Panc1 (cell line): Measurements from ENCODE around the gene MAP2K3. TPM values are rescaled to one million over a fixed set of nuclear protein-coding genes. Genes with fewer than 3 reads are reported as not detected.
"Not testable (repeated sequence)": the region's sequence is repeated elsewhere in the genome, so short reads cannot be mapped to it uniquely, and the experiment has no call there.

Experiments used
- ATAC-seq: fragments of 200-7000 bp; cut with Tn5 transposase; 2 replicates; pipeline ENCODE4 v1.9.1; 2020; ENCODE audit warnings: mild to moderate bottlenecking, moderate library complexity
- BruUV-seq: library from RNA; stranded (reverse); fragments of 400-500 nt; replicated peaks from 2 replicates; lab custom pipeline; 2021; lab: Mats Ljungman, UMichigan
- CTCF ChIA-PET: fragments of 300-600 bp; sonication (Branson Sonifier 250); formaldehyde crosslinking; loops from one replicate; lab custom pipeline; 2022; ENCODE audit warnings: antibody characterized with exemption; lab: Charles Lee
- POLR2A ChIA-PET: fragments of 300-600 bp; sonication (Branson Sonifier 250); formaldehyde crosslinking; loops from one replicate; lab custom pipeline; 2022; ENCODE audit warnings: antibody characterized with exemption; lab: Charles Lee
- DNase-seq: peaks from one replicate; pipeline ENCODE4 v3.0.0-alpha.2; 2010; ENCODE audit warnings: low read depth, low spot score
- H3K27ac ChIP-seq: 2 replicates; pipeline ENCODE4 v1.5.1; 2011; ENCODE audit warnings: mild to moderate bottlenecking, low read length, inconsistent platforms
- H3K27me3 ChIP-seq: fragments of 200-500 bp; sonication (Bioruptor generic); 2 replicates; pipeline ENCODE4 v1.6.0; 2014; ENCODE audit warnings: low read length, inconsistent platforms; ENCODE audit not compliant: control insufficient read depth, insufficient read depth
- H3K36me3 ChIP-seq: fragments of 200-500 bp; sonication (Bioruptor generic); 2 replicates; pipeline ENCODE4 v1.5.1; 2014; ENCODE audit warnings: inconsistent platforms, mild to moderate bottlenecking, low read length, moderate library complexity; ENCODE audit not compliant: control insufficient read depth, insufficient read depth
- H3K4me1 ChIP-seq: 2 replicates; pipeline ENCODE4 v1.5.1; 2011; ENCODE audit warnings: inconsistent platforms, mild to moderate bottlenecking, low read length, moderate library complexity; ENCODE audit not compliant: control insufficient read depth, insufficient read depth
- H3K4me3 ChIP-seq, 2 experiments: 2 replicates each; pipeline ENCODE4 v1.5.1; 2011 to 2012; ENCODE audit warnings: low read depth in 2 of 2, low read length in 2 of 2, mild to moderate bottlenecking in 2 of 2, inconsistent platforms in 1 of 2, moderate library complexity in 1 of 2
- H3K9me3 ChIP-seq: fragments of 200-500 bp; sonication (Bioruptor generic); 2 replicates; pipeline ENCODE4 v1.5.1; 2014; ENCODE audit warnings: low read depth, mild to moderate bottlenecking, inconsistent platforms, low read length, moderate library complexity; ENCODE audit not compliant: control insufficient read depth, insufficient read depth
- POLR2AphosphoS5 ChIP-seq: IDR thresholded peaks from 2 replicates; pipeline ENCODE4 v1.6.1; 2012; ENCODE audit warnings: mild to moderate bottlenecking, low read depth, low read length, moderate library complexity
- SIN3A ChIP-seq: IDR thresholded peaks from 2 replicates; pipeline ENCODE4 v1.6.1; 2012; ENCODE audit warnings: low read depth, mild to moderate bottlenecking, low read length, moderate library complexity, borderline replicate concordance; ENCODE audit not compliant: insufficient read depth
- TCF7L2 ChIP-seq: IDR thresholded peaks from 2 replicates; pipeline ENCODE4 v1.6.1; 2011; ENCODE audit warnings: mild to moderate bottlenecking, low read depth, low read length, inconsistent platforms
- in situ Hi-C: cut with HindIII; loops from 2 replicates; pipeline ENCODE4 v1.10.0; 2016; ENCODE audit warnings: low sequenced_read_pairs, low pct_unique_long_range_greater_than_20kb
- intact Hi-C: fragments of 100-400 bp; cut with micrococcal nuclease; formaldehyde crosslinking; loops from one replicate; pipeline ENCODE4 v1.10.0; 2022; ENCODE audit not compliant: unreplicated experiment
- total RNA-seq: library from RNA; stranded (reverse); gene quantifications from one replicate; pipeline ENCODE4 v1.2.1, GENCODE V29; 2021; ENCODE audit not compliant: unreplicated experiment
- TF ChIP-seq, protein P1 (sequence below): fragments of 450-650 bp; IDR thresholded peaks from 2 replicates; pipeline ENCODE4 v1.5.1; 2017; ENCODE audit warnings: mild to moderate bottlenecking
- TF ChIP-seq, protein P2 (sequence below), 2 experiments: IDR thresholded peaks; 2 replicates each; pipeline ENCODE4 v1.6.1; 2011 to 2012; ENCODE audit warnings: low read depth in 2 of 2, control low read depth in 1 of 2, low read length in 1 of 2, mild to moderate bottlenecking in 1 of 2, moderate library complexity in 1 of 2; ENCODE audit not compliant: insufficient read depth in 1 of 2

MAP2K3 gene
- total RNA-seq, 1 experiment from 2014 or later: 44.4 TPM

GRCh38 chr17:21308931-21309381, 24.4 kb downstream of the MAP2K3 start:
- DNase-seq, H3K4me3 ChIP-seq, H3K4me1 ChIP-seq, BruUV-seq, H3K9me3 ChIP-seq, H3K27me3 ChIP-seq, CTCF ChIA-PET, POLR2A ChIA-PET, H3K36me3 ChIP-seq, H3K27ac ChIP-seq, in situ Hi-C loops, intact Hi-C loops, ATAC-seq: not testable (repeated sequence)

GRCh38 chr17:21310061-21310765, 25.7 kb downstream of the MAP2K3 start:
- POLR2A ChIA-PET, ATAC-seq, H3K36me3 ChIP-seq, H3K27me3 ChIP-seq, H3K4me1 ChIP-seq, H3K27ac ChIP-seq, CTCF ChIA-PET, DNase-seq, in situ Hi-C loops, intact Hi-C loops, H3K9me3 ChIP-seq, H3K4me3 ChIP-seq, BruUV-seq: not testable (repeated sequence)

- DNase-seq, in situ Hi-C loops, H3K4me3 ChIP-seq, H3K27ac ChIP-seq, intact Hi-C loops, POLR2A ChIA-PET, H3K27me3 ChIP-seq, ATAC-seq, H3K4me1 ChIP-seq, BruUV-seq, H3K36me3 ChIP-seq, H3K9me3 ChIP-seq: not testable (repeated sequence)
- CTCF ChIA-PET: interaction anchor here (0.5 kb wide), 1 partner anchor 179 kb away, joined by 4 read pairs; no protein-coding TSS in a partner anchor
These were observed 26.5 kb downstream of the MAP2K3 start for GRCh38 chr17:21310766-21311602.

- intact Hi-C loops (no loop called here), in situ Hi-C loops (no loop called here)
- no peak for ATAC-seq
- 0 out of 2 replicates have a peak, but pooled peaks cover 3% of the 10 kb centered on the region for H3K9me3 ChIP-seq
- H3K27ac ChIP-seq: no peak overlapping the region
- H3K27me3 ChIP-seq: no peaks in the 10 kb centered on the region
- no peak overlapping the region for H3K4me3 ChIP-seq
- no peak for DNase-seq
- ChIA-PET POLR2A (interaction anchor here (0.6 kb wide), 1 partner anchor 29 kb away, joined by 3 read pairs; no protein-coding TSS in a partner anchor), CTCF (no interaction called here)
- no peaks in the 10 kb centered on the region for H3K36me3 ChIP-seq
- BruUV-seq: no TSS peak
- TF ChIP-seq SIN3A (no peak), TCF7L2 (no peak), POLR2AphosphoS5 (no peak)
- TF ChIP-seq, protein P1, sequence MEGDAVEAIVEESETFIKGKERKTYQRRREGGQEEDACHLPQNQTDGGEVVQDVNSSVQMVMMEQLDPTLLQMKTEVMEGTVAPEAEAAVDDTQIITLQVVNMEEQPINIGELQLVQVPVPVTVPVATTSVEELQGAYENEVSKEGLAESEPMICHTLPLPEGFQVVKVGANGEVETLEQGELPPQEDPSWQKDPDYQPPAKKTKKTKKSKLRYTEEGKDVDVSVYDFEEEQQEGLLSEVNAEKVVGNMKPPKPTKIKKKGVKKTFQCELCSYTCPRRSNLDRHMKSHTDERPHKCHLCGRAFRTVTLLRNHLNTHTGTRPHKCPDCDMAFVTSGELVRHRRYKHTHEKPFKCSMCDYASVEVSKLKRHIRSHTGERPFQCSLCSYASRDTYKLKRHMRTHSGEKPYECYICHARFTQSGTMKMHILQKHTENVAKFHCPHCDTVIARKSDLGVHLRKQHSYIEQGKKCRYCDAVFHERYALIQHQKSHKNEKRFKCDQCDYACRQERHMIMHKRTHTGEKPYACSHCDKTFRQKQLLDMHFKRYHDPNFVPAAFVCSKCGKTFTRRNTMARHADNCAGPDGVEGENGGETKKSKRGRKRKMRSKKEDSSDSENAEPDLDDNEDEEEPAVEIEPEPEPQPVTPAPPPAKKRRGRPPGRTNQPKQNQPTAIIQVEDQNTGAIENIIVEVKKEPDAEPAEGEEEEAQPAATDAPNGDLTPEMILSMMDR: no peak
- TF ChIP-seq, protein P2, sequence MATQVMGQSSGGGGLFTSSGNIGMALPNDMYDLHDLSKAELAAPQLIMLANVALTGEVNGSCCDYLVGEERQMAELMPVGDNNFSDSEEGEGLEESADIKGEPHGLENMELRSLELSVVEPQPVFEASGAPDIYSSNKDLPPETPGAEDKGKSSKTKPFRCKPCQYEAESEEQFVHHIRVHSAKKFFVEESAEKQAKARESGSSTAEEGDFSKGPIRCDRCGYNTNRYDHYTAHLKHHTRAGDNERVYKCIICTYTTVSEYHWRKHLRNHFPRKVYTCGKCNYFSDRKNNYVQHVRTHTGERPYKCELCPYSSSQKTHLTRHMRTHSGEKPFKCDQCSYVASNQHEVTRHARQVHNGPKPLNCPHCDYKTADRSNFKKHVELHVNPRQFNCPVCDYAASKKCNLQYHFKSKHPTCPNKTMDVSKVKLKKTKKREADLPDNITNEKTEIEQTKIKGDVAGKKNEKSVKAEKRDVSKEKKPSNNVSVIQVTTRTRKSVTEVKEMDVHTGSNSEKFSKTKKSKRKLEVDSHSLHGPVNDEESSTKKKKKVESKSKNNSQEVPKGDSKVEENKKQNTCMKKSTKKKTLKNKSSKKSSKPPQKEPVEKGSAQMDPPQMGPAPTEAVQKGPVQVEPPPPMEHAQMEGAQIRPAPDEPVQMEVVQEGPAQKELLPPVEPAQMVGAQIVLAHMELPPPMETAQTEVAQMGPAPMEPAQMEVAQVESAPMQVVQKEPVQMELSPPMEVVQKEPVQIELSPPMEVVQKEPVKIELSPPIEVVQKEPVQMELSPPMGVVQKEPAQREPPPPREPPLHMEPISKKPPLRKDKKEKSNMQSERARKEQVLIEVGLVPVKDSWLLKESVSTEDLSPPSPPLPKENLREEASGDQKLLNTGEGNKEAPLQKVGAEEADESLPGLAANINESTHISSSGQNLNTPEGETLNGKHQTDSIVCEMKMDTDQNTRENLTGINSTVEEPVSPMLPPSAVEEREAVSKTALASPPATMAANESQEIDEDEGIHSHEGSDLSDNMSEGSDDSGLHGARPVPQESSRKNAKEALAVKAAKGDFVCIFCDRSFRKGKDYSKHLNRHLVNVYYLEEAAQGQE (IDR thresholded peaks at IDR 0.05; ENCODE audit: insufficient read depth in 1 of 2, low read depth in 2 of 2, low read length in 1 of 2): no peak
- no peaks in the 10 kb centered on the region for H3K4me1 ChIP-seq
These were observed 28.8 kb downstream of the MAP2K3 start for GRCh38 chr17:21313320-21313719.

DNA sequence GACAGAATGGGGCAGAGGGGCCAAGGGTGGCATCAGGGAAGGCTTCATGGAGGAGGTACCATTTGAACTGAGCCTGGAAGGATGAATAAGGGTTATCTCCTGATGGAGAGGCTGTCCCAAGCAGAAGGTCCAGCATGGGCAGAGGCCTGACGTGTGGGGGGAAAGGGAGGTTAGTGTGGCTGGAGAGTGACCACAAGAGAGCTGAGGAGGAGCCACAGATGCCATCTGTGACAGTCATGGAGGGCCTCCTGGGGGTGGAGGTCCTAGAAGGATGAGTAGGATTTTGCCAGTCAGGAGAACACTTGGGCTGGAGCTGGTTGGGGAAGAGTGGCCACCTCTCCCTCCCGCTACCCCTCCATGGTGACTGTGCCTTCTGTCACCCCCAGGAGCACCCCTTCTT, 29.2 kb downstream of the MAP2K3 start:
- DNase-seq, CTCF ChIA-PET, H3K4me1 ChIP-seq, H3K36me3 ChIP-seq, H3K9me3 ChIP-seq, in situ Hi-C loops, H3K27ac ChIP-seq, H3K4me3 ChIP-seq, intact Hi-C loops, ATAC-seq, H3K27me3 ChIP-seq, BruUV-seq: not testable (repeated sequence)
- POLR2A ChIA-PET: interaction anchor here (0.6 kb wide), 1 partner anchor 30 kb away, joined by 3 read pairs; no protein-coding TSS in a partner anchor
